ENCODE results near the gene SORD.
"Not testable (repeated sequence)": the region's sequence is repeated elsewhere in the genome, so short reads cannot be mapped to it uniquely, and the experiment has no call there.

DNA sequence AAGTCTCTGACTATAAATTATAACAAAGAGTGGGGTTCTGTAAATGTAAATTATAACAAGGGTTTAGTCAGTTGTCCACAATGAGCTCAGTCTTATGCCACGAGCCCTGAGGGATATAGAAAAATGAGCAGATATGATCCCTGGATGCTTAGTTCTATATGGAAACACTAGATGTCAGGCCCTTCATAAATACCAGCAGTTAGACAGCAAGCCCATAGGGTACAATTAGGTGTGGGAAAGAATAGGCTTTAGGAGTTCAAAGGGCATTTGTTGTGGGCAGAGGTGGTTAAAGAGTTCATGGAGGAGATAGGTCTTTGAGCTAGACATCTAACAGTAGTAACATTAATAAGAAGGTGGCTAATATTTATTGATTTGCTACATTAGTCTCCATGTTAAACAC lies 21.3 kb downstream of the SORD start:
- TF ChIP-seq, protein P1, sequence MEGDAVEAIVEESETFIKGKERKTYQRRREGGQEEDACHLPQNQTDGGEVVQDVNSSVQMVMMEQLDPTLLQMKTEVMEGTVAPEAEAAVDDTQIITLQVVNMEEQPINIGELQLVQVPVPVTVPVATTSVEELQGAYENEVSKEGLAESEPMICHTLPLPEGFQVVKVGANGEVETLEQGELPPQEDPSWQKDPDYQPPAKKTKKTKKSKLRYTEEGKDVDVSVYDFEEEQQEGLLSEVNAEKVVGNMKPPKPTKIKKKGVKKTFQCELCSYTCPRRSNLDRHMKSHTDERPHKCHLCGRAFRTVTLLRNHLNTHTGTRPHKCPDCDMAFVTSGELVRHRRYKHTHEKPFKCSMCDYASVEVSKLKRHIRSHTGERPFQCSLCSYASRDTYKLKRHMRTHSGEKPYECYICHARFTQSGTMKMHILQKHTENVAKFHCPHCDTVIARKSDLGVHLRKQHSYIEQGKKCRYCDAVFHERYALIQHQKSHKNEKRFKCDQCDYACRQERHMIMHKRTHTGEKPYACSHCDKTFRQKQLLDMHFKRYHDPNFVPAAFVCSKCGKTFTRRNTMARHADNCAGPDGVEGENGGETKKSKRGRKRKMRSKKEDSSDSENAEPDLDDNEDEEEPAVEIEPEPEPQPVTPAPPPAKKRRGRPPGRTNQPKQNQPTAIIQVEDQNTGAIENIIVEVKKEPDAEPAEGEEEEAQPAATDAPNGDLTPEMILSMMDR (IDR thresholded peaks at IDR 0.05) = not testable (repeated sequence)
- not testable (repeated sequence) for TF ChIP-seq POLR2AphosphoS5 (IDR thresholded peaks at IDR 0.05)
